Endodermal cell (in vitro differentiated cells): ENCODE results near the gene OGFR. TPM values are rescaled to one million over a fixed set of nuclear protein-coding genes. Genes with fewer than 3 reads are reported as not detected.
A peak's percentile ranks its signal among the peaks of the same experiment; 100 is the strongest.

ENCODE experiments used
- DNase-seq: peaks from one replicate; pipeline ENCODE4 v3.0.0-alpha.2; 2017
- H3K27ac ChIP-seq: 2 replicates; pipeline ENCODE4 v1.5.1; 2013; ENCODE audit warnings: mild to moderate bottlenecking, low read depth, low read length, moderate library complexity
- H3K27me3 ChIP-seq: 2 replicates; pipeline ENCODE4 v1.6.1; 2013; ENCODE audit warnings: mild to moderate bottlenecking, low read length, moderate library complexity; ENCODE audit not compliant: insufficient read depth, control insufficient read depth, poor library complexity, severe bottlenecking
- H3K36me3 ChIP-seq: 2 replicates; pipeline ENCODE4 v1.7.0; 2013; ENCODE audit warnings: mild to moderate bottlenecking, low read length, moderate library complexity; ENCODE audit not compliant: control insufficient read depth, insufficient read depth
- H3K4me1 ChIP-seq: one replicate; pipeline ENCODE4 v1.7.0; 2013; ENCODE audit warnings: low read length; ENCODE audit not compliant: control insufficient read depth, insufficient read depth
- H3K4me3 ChIP-seq: 2 replicates; pipeline ENCODE4 v1.5.1; 2013; ENCODE audit warnings: mild to moderate bottlenecking, low read length, moderate library complexity
- H3K9ac ChIP-seq: 2 replicates; pipeline ENCODE4 v1.6.1; 2013; ENCODE audit warnings: mild to moderate bottlenecking, low read length, moderate library complexity; ENCODE audit not compliant: poor library complexity, severe bottlenecking; ENCODE audit errors: extremely low read depth
- H3K9me3 ChIP-seq: 2 replicates; pipeline ENCODE4 v1.6.1; 2013; ENCODE audit warnings: mild to moderate bottlenecking, low read length, moderate library complexity; ENCODE audit not compliant: control insufficient read depth
- H3K27ac Mint-ChIP-seq: 2 replicates; pipeline ENCODE4 v1.8.0; 2020; ENCODE audit warnings: mixed read lengths
- H3K27me3 Mint-ChIP-seq: 2 replicates; pipeline ENCODE4 v1.8.0; 2021; ENCODE audit warnings: mild to moderate bottlenecking, mixed read lengths; ENCODE audit not compliant: insufficient read depth
- H3K36me3 Mint-ChIP-seq: 2 replicates; pipeline ENCODE4 v1.8.0; 2020; ENCODE audit warnings: low read depth, mixed read lengths
- H3K4me1 Mint-ChIP-seq: 2 replicates; pipeline ENCODE4 v1.8.0; 2020; ENCODE audit warnings: mixed read lengths
- H3K4me3 Mint-ChIP-seq: 2 replicates; pipeline ENCODE4 v1.8.0; 2020; ENCODE audit warnings: mild to moderate bottlenecking, moderate library complexity, mixed read lengths
- H3K9me3 Mint-ChIP-seq: 2 replicates; pipeline ENCODE4 v1.8.0; 2020; ENCODE audit warnings: mild to moderate bottlenecking, mixed read lengths
- WGBS, 2 experiments: methylation state at CpG; one replicate each; pipeline versions ENCODE4 v1.1.5 to v1.1.7; 2013; ENCODE audit warnings: missing lambda C conversion rate in 2 of 2, mixed read lengths in 1 of 2; ENCODE audit not compliant: insufficient coverage in 1 of 2, insufficient read length in 1 of 2; 5-methylcytosine and 5-hydroxymethylcytosine counted together
- long read RNA-seq, 4 experiments: library from polyadenylated mRNA in 2 of 4; library from RNA in 1 of 4; library from capped mRNA in 1 of 4; stranded (forward) in 3 of 4; unstranded in 1 of 4; transcript quantifications; one replicate each; pipeline ENCODE4 v2.0.0, GENCODE V29; 2020 to 2021; ENCODE audit warnings: inconsistent platforms in 1 of 4
- polyA plus RNA-seq, 2 experiments: library from polyadenylated mRNA; stranded (reverse); fragments of 50-300 nt; gene quantifications; one replicate each; pipeline ENCODE4 v1.2.3, GENCODE V29; 2013
- total RNA-seq, 2 donors: library from RNA; stranded (reverse); fragmentation: NEBNext Ultra II Directional in 1 of 2; extraction: Animal tissue kit (Norgen Biotek cat#: 25700) in 1 of 2; gene quantifications; 2 replicates in 1 of 2; 3 replicates in 1 of 2; pipeline ENCODE4 v1.2.1, GENCODE V29; 2021
- TF ChIP-seq, protein P1 (sequence below): fragments of 200-600 bp; sonication (generic); conservative IDR thresholded peaks from 2 replicates; pipeline ENCODE4 v1.5.0; 2021; ENCODE audit warnings: antibody characterized with exemption, mild to moderate bottlenecking

Gene OGFR, protein sequence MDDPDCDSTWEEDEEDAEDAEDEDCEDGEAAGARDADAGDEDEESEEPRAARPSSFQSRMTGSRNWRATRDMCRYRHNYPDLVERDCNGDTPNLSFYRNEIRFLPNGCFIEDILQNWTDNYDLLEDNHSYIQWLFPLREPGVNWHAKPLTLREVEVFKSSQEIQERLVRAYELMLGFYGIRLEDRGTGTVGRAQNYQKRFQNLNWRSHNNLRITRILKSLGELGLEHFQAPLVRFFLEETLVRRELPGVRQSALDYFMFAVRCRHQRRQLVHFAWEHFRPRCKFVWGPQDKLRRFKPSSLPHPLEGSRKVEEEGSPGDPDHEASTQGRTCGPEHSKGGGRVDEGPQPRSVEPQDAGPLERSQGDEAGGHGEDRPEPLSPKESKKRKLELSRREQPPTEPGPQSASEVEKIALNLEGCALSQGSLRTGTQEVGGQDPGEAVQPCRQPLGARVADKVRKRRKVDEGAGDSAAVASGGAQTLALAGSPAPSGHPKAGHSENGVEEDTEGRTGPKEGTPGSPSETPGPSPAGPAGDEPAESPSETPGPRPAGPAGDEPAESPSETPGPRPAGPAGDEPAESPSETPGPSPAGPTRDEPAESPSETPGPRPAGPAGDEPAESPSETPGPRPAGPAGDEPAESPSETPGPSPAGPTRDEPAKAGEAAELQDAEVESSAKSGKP
- 10 to 100 TPM; 28.1 to 28.5 TPM for total RNA-seq
- polyA plus RNA-seq (2013, experiment 1 of 2) = 23.9 TPM
- polyA plus RNA-seq (2013, experiment 2 of 2) = 19.5 TPM
- long read RNA-seq, experiment 1, partial matches to known transcripts = 0 of 7 reads
- long read RNA-seq, experiment 1, other reads (novel, unspliced or antisense) = 6 of 7 reads
- long read RNA-seq, experiment 2, transcript OGFR-201 (7 exons, 2,410 nt) = major isoform, 18 of 28 reads
- long read RNA-seq, experiment 2, partial matches to known transcripts = 2 of 28 reads
- long read RNA-seq, experiment 2, other reads (novel, unspliced or antisense) = 8 of 28 reads
- long read RNA-seq, experiment 3, partial matches to known transcripts = 0 of 3 reads
- long read RNA-seq, experiment 3, other reads (novel, unspliced or antisense) = 1 of 3 reads
- long read RNA-seq, experiment 4, partial matches to known transcripts = 0 of 1 reads
- long read RNA-seq, experiment 4, other reads (novel, unspliced or antisense) = 1 of 1 reads

DNA sequence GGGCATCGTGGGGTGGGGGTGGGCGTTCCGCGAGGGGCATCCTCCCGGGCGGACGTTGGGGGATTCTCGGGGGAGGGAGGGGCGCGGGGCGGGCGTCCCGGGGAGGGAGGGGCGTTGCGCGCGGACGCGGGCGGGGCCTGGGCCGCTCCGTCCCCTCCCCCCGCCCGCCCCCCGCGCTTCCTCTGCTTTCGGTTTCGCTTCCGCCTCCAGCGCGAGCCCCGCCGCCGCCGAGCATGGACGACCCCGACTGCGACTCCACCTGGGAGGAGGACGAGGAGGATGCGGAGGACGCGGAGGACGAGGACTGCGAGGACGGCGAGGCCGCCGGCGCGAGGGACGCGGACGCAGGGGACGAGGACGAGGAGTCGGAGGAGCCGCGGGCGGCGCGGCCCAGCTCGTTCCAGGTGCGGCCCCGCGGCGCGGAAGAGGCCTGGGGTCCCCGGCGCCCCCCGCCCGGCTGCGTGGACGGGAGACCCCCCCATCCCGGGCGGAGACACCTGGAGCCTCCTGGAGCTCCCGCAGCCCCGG is at the start of gene OGFR:
Gene OGFR, plus strand, starts transcription at position 209 of the 528 bp plus-strand sequence. Its CDS starts 25 bp downstream, at position 234.
- peak; percentile 83 for DNase-seq
- WGBS, 2 experiments = 1% methylated on average over 54 of the region's 77 CpGs; no CpG with 5 or more reads in 1 of the 2 experiments
- no peak within 1 kb of the TSS for H3K27ac Mint-ChIP-seq
- H3K4me1 ChIP-seq = no peaks in the 10 kb centered on the region
- H3K36me3 Mint-ChIP-seq = peaks cover 15% of the 10 kb centered on the region
- no peak within 1 kb of the TSS for H3K9ac ChIP-seq
- TF ChIP-seq, protein P1, sequence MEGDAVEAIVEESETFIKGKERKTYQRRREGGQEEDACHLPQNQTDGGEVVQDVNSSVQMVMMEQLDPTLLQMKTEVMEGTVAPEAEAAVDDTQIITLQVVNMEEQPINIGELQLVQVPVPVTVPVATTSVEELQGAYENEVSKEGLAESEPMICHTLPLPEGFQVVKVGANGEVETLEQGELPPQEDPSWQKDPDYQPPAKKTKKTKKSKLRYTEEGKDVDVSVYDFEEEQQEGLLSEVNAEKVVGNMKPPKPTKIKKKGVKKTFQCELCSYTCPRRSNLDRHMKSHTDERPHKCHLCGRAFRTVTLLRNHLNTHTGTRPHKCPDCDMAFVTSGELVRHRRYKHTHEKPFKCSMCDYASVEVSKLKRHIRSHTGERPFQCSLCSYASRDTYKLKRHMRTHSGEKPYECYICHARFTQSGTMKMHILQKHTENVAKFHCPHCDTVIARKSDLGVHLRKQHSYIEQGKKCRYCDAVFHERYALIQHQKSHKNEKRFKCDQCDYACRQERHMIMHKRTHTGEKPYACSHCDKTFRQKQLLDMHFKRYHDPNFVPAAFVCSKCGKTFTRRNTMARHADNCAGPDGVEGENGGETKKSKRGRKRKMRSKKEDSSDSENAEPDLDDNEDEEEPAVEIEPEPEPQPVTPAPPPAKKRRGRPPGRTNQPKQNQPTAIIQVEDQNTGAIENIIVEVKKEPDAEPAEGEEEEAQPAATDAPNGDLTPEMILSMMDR = no peak
- peak within 1 kb of the TSS; percentile 74 for H3K4me3 Mint-ChIP-seq
- H3K9me3 ChIP-seq = no peaks in the 10 kb centered on the region
- H3K4me3 ChIP-seq = peak within 1 kb of the TSS; percentile 78
- H3K36me3 ChIP-seq = peaks cover 30% of the 10 kb centered on the region
- peaks cover 4% of the 10 kb centered on the region for H3K27me3 Mint-ChIP-seq
- H3K27me3 ChIP-seq = no peaks in the 10 kb centered on the region
- no peaks in the 10 kb centered on the region for H3K4me1 Mint-ChIP-seq
- H3K27ac ChIP-seq = no peak within 1 kb of the TSS
- H3K9me3 Mint-ChIP-seq = no peaks in the 10 kb centered on the region

DNA sequence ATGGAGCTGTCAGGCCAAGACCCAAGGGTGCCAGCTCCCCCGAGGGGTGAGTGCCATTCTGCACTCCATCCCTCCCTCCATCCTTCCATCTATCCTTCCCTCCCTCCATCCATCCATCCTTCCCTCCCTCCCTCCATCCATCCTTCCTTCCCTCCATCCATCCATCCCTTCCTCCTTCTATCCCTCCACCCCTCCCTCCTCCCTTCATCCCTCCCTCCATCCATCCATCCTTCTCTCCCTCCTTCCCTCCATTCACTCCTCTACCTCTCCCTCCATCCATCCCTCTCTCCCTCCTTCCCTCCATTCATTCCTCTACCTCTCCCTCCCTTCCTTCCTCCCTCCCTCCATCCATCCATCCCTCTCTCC is 49.7 kb upstream of the OGFR start:
- H3K9ac ChIP-seq = no peak overlapping the region
- no peak for DNase-seq
- H3K4me1 ChIP-seq = no peaks in the 10 kb centered on the region
- no peak overlapping the region for H3K27ac Mint-ChIP-seq
- no peaks in the 10 kb centered on the region for H3K27me3 ChIP-seq
- no peaks in the 10 kb centered on the region for H3K9me3 ChIP-seq
- no peaks in the 10 kb centered on the region for H3K4me1 Mint-ChIP-seq
- WGBS, 2 experiments = 88 to 100% methylated on average over 1 of the region's 1 CpG
- H3K4me3 Mint-ChIP-seq = no peak overlapping the region
- TF ChIP-seq, protein P1 = no peak
- H3K36me3 ChIP-seq = no peaks in the 10 kb centered on the region
- no peak overlapping the region for H3K4me3 ChIP-seq
- no peaks in the 10 kb centered on the region for H3K36me3 Mint-ChIP-seq
- H3K9me3 Mint-ChIP-seq = no peaks in the 10 kb centered on the region
- peaks cover 14% of the 10 kb centered on the region for H3K27me3 Mint-ChIP-seq
- no peak overlapping the region for H3K27ac ChIP-seq
